ENCODE data around the gene EP400.

DNA sequence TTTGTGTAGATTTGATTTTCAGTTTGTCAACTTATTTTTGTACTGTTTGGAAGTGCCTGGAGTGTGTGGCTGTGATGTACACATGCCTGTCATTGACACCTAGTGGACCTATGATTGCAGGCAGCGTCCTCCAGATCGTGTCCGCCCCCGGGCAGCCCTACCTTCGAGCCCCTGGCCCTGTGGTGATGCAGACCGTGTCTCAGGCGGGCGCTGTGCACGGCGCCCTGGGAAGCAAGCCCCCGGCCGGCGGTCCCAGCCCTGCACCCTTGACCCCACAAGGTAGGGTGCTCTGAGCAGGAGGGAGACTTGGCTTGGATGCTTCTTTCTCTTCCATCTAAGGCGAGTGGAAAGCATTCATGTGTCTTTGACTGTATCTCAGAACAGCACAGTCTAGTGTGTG, 75.8 kb downstream of the EP400 start:
- TF ChIP-seq, protein P1, sequence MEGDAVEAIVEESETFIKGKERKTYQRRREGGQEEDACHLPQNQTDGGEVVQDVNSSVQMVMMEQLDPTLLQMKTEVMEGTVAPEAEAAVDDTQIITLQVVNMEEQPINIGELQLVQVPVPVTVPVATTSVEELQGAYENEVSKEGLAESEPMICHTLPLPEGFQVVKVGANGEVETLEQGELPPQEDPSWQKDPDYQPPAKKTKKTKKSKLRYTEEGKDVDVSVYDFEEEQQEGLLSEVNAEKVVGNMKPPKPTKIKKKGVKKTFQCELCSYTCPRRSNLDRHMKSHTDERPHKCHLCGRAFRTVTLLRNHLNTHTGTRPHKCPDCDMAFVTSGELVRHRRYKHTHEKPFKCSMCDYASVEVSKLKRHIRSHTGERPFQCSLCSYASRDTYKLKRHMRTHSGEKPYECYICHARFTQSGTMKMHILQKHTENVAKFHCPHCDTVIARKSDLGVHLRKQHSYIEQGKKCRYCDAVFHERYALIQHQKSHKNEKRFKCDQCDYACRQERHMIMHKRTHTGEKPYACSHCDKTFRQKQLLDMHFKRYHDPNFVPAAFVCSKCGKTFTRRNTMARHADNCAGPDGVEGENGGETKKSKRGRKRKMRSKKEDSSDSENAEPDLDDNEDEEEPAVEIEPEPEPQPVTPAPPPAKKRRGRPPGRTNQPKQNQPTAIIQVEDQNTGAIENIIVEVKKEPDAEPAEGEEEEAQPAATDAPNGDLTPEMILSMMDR (conservative IDR thresholded peaks at IDR 0.05 in 1 of 2, IDR thresholded peaks at IDR 0.05 in 1 of 2; ENCODE audit: low read depth in 1 of 2, low read length in 2 of 2), result no peak
- TF ChIP-seq EZH2 (IDR thresholded peaks at IDR 0.05; ENCODE audit: low read length, missing control alignments), result no peak
